T-helper 1 cell treated with Interleukin-12 subunit alpha and Interleukin-12 subunit beta and Interleukin-4 antibody, amounts not matched to agents 30 ng/mL and 1 ng/mL, for 36 hours (primary cell): ENCODE data around the gene CFAP45. TPM values are rescaled to one million over a fixed set of nuclear protein-coding genes. Genes with fewer than 3 reads are reported as not detected.
"Not testable (repeated sequence)": the region's sequence is repeated elsewhere in the genome, so short reads cannot be mapped to it uniquely, and the experiment has no call there.

Experiments
- intact Hi-C: fragments of 100-400 bp; cut with micrococcal nuclease; formaldehyde crosslinking; loops from one replicate; pipeline ENCODE4 v1.15.1; 2024
- total RNA-seq: library from RNA; stranded (reverse); gene quantifications from 2 replicates; pipeline ENCODE4 v1.2.3, GENCODE V29; 2022

CFAP45 gene
- total RNA-seq, 1 donor from 2014 or later, result 0.76 TPM

- intact Hi-C loops, result no loop called here
Measured at GRCh38 chr1:159913451-159914192, 13.7 kb upstream of the CFAP45 start.

GRCh38 chr1:159911326-159912070, 11.5 kb upstream of the CFAP45 start:
- intact Hi-C loops, result no loop called here

GRCh38 chr1:159908031-159908940, 8.3 kb upstream of the CFAP45 start:
- intact Hi-C loops, result no loop called here

DNA sequence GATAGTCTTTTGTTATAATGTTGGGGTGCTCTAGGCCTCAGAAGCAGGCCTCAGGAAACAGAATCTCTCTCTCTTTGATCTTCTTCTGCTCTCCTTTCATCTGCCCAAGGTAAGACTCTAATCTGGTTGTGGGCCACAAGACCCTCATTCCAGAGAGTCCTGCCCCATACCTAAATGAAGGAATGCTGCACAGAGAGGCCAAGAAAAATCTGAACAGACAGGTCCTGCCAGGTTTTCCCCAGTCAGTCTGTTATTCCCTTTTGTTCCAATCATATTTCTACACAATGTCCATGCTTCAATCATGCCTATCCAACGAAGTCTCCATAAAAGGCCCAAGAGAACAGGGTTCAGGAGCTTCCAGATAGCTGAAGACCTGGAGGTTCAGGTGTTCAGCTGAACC, 7.0 kb upstream of the CFAP45 start:
- intact Hi-C loops, result no loop called here

GRCh38 chr1:159904036-159904435, 4.1 kb upstream of the CFAP45 start:
- intact Hi-C loops, result not testable (repeated sequence)

DNA sequence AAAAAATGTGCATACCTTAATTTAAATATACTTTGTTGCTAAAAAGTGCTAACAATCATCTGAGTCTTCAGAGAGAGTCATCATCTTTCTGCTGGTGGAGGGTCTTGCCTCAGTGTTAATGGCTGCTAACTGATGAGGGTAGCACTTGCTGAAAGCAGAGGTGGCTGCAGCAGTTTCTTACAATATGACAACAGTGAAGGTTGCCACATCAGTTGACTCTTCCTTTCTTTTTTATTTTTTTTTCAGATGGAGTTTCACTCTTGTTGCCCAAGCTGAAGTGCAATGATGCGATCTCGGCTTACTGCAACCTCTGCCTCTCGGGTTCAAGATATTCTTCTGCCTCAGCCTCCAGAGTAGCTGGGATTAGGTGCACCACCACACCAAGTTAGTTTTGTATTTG, 2.6 kb upstream of the CFAP45 start:
- intact Hi-C loops, result no loop called here

DNA sequence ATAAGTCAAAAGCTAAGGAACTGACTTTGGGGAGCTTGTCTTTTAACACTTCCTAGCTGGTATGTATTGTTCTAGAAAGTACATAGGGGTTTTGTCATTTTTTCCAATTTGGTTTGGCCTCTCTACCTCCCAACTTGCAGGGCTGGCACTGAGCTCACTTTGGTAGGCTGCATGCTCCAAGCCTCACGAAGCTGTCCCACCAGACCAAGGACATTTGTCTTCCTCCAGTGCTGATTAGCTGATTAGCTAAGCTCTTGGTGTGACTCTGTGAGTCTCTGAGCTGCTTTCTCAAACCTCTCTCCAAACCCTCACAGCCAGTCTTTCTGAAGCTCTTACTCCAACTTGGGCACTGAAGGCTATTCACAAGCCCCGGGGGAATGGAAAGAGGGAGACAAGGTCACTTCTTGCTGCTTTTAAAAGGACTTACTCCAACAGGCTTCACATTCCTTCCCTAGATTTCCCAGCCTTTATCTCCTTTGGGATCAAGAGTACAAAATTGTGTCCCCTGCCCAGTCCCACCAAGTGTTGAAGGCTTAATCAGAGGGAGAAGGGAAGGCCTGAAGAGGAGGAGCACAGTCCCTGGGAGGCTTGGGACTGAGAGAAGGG, 893 bp upstream of the CFAP45 start:
- intact Hi-C loops, result no loop called here

DNA sequence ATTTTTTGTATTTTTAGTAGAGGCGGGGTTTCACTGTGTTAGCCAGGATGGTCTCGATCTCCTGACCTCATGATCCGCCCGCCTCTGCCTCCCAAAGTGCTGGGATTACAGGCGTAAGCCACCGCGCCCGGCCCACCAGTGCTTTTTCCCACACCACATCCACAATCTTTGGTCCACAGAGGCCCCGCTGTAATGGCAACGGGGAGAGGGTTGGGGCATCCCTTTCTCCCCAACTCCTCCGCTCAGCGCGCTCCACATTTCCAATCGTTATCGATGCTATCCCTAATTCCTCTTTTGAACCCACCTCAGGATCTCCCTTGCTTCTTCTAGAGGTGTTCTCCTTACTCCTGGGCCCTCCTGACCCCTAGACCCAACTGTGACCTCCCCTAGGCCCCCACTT, 331 bp downstream of the CFAP45 start:
- intact Hi-C loops, result not testable (repeated sequence)

DNA sequence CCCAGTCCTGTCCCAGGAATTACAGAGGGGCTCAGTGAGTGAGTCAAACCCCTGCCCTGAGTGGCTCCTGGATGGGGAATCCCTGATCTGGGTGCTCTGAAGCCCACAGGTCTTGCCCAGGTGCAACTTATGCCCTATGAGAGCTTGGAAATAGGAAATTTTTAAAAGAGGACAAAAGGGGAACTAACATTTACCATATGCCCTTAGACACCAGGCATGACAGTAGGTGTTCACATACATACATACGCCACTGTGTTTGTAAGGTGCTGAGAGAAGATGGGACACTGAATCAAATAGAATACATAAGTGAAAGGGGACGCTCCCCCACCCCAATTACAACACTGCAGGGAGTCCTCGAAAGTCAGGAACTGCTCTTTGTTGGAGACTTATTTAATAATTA, 1.4 kb downstream of the CFAP45 start:
- intact Hi-C loops, result no loop called here

DNA sequence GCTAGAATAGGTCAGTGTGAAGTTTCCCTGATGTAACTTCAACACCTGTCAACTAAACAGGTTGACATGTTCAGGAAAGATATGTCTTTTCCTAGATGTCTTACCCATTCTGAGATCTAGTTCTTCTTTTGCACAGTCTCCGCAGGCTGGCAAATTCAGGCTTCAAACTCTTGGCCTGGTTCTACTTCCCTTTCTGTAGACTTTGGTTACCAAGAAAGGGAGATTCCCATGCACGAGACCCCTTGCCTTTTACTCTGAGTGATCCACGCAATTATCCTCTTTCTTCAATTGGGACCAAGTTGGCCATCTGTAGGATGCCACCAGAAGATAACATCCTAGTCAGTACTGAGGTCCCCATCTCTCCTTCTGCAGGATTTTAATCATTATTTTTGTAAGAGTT, 2.0 kb downstream of the CFAP45 start:
- intact Hi-C loops, result no loop called here

DNA sequence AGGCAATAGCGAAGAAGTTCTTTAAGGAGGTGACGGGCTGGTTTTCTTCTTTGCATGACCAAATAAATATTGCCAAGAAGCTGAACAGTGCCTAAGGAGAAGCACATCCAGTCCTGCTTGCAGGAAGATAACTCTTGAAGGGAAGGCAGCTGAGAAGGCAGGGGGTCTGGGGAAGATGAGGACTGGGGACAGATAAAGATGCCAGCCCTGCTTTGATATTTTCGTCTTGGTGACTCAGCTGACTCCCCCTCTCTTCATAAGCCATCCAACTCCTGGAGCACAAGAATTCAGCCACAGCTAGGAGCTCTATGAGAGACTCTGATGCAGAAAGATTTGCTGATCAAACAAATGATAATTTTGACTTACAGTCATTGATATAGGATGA, 3.4 kb downstream of the CFAP45 start:
- intact Hi-C loops, result no loop called here

DNA sequence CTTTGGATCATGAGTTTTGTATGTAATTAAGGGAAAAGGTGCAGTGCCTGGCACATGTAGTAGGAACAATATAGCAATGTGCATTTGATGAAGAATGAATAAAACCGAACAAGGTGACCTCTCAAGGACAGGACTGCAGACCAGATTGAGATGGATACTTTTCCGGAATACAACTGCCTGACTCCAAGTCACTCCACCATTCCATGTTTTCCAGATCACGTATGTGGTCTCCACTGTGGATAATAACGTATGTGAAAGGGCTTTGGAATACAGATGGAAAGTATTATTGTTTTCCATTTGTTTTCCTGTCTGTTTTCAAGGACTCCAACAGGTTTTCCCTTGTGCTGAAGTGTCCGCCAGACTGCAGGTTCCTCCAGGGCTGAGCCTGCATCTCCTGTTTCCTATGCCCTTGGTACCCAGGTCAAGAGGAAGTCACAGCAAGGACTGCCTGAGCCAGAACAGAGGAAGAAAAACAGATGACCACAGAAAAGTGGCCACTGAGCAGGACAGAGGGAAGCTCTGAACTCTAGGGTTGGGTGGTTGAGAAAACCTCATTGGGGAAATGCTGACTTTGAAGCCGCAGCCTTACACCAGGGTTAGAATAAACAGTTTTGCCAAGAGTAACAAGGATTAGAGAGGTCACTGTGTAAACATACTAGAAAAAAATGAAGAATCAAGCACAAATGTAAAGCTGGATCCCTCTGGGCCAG, 4.0 kb downstream of the CFAP45 start:
- intact Hi-C loops, result no loop called here

GRCh38 chr1:159895286-159895685, 4.7 kb downstream of the CFAP45 start:
- intact Hi-C loops, result no loop called here

DNA sequence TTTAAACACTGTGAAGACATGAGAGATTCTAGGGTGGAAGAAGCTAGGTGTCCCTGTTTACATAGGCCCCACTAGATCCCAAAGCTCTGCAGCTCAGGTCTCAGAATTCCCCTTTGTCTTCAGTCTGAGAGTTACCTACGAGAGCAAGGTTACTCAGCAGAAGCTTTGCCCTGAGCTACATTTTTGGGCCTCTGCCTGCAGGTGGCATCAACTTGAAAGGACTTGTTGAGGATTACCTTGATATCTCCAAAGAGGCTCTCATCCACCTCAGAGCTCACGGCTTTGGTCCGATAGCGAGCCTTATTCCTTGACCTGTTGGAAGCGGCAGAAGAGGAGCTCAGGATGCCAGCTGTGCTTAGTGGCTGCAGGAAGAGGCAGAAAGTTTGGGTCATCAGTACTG, 7.0 kb downstream of the CFAP45 start:
- intact Hi-C loops, result loop anchor here (1.0 to 5.0 kb wide), 3 partner anchors 52 to 681 kb away; partner anchors contain the start of gene IGSF9

DNA sequence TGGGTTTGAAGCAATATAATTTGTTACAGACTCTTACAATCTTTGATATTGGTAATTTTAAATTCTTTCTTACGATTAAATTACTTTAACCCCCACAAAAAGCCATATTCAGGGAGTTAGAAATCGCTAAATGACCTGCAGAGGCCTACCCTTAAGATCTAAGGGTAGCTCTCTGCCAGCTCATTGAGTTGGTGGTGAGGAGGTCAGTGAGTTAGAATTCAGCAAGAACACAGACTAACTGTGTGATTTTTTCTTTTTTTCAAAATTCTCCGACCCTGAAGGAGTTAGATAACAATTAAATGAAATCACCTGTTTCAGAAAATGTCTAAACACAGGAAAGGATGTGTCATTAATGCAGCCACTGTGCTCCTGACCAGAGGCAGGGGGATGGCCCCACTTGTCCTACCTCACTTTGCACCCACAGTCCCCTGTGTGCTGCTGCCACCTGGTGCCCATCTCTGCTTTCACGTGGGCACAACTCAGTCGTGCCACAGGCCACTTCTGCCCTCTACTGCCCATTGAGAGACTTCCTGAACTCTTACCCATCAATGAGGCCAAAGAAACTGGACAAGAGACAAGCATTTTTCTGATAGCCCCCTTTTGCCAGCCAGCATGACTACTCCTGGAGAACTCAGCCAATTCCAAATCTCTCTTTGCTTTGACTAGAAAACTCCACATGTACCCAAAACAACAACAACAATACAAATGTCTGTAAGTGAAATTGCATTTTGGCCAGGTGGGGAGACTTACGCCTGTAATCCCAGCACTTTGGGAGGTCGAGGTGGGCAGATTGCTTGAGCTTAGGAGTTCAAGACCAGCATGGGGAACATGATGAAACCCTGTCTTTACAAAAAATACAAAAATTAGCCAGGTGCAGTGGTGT, 8.4 kb downstream of the CFAP45 start:
- intact Hi-C loops, result loop anchor here (1.0 to 5.0 kb wide), 7 partner anchors 32 to 731 kb away; partner anchors contain the start of genes DUSP23, IGSF9 and SLAMF8

- intact Hi-C loops, result loop anchor here (2.0 to 5.0 kb wide), 3 partner anchors 64 to 730 kb away; partner anchors contain the start of gene SLAMF8
Measured at GRCh38 chr1:159890390-159890789, 9.6 kb downstream of the CFAP45 start.

- intact Hi-C loops, result loop anchor here (2.0 to 5.0 kb wide), 3 partner anchors 63 to 729 kb away; partner anchors contain the start of gene SLAMF8
Measured at GRCh38 chr1:159889821-159890252, 10.1 kb downstream of the CFAP45 start.

- intact Hi-C loops, result no loop called here
Measured at GRCh38 chr1:159889202-159889601, 10.8 kb downstream of the CFAP45 start.

GRCh38 chr1:159884296-159884695, 15.7 kb downstream of the CFAP45 start:
- intact Hi-C loops, result no loop called here
